ENCODE data around the gene PRLHR.

The PRLHR gene

DNA sequence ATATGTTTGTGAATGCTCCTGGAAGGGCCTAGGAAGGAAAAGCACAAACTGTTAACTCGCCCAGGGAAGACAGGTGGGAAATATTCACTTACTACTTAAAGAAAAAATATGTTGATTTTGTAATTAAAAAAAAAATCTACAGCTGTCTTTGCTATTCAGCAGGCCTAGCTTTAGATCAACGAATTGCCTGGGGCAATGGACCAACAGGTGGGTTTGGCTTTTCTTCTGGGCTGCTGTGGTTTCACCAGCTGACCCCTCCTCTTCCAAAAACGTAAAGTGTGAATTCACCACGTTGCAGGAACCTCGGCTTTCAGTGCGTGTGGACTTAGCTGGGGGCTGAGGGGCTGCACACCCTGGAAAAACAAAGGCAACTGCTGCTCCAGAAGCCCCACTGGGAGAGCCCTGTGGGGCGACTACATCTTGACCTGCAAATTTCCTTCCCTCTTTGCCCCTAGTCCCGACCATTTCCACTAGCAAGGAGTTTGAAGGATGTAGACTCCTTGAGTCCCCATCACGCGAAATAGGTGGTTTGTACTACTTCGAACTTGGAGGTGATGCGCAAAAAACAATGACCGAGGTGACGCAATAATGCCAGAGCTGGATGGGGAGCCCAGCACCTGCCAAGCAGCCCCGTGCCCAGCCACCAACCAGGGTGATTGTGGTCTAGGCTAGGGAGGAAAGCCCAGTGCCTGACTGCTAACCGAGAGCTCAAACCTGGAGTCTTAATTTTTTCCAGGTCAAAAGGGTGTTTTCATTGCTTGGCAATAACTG is 7.4 kb downstream of the PRLHR start:
- DNase-seq (ENCODE audit: low read depth in 2 of 2): no peak

DNA sequence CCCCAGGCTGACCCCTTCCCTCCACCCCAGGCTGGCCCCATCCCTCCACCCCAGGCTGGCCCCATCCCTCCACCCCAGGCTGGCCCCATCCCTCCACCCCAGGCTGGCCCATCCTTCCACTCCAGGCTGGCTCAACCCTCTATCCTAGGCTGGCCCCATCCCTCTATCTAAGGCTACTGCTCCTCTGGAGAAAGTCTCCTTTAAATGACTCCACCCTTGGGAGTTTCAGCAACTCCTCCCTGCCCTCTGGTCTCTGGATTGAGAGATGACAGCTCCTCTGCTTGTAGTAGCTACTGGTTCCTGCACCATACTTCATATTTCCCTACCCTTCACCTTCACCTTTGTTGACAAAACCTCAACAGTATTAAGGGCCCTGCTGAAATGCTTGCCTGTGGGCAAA is 8.5 kb downstream of the PRLHR start:
- DNase-seq (ENCODE audit: low read depth in 2 of 2): no peak

DNA sequence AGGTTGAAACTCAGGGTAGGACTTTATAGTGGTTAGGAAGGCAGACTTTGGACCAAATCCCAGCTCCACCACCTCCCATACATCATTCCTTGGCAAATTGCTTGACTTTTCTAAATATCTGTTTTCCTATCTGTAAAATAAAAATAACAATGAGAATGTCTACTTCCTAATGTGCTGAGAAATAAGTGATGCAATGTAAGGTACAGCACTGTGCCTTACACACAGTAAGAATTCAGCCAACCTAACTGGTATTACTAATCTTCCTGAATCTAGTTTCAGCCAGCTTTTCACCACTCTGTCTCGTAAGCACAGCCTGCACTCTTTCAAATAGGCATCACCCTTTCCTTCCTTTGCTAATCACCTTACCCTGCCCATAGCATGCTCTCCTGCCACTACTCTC is 9.7 kb downstream of the PRLHR start:
- no peak for DNase-seq (ENCODE audit: low read depth in 2 of 2)

DNA sequence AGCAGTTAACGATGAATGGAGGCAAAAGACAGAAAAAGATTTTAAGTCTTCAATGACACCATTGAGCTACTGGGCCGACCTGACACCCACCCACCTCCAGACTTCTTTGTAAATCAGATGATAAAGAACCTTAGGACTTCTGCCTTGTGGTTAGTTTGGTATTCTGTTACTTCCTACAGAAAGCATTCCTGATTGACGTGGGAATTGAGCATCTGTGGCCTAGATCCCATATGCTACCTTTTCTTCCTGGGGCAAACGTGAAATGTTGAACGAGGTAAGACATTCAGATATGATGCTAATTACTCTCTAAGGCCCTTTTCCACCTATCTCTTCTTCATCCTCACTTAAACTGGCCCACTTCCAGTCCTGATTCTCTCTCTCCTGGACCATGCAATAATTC is 10.2 kb downstream of the PRLHR start:
- DNase-seq (ENCODE audit: low read depth in 2 of 2): no peak

DNA sequence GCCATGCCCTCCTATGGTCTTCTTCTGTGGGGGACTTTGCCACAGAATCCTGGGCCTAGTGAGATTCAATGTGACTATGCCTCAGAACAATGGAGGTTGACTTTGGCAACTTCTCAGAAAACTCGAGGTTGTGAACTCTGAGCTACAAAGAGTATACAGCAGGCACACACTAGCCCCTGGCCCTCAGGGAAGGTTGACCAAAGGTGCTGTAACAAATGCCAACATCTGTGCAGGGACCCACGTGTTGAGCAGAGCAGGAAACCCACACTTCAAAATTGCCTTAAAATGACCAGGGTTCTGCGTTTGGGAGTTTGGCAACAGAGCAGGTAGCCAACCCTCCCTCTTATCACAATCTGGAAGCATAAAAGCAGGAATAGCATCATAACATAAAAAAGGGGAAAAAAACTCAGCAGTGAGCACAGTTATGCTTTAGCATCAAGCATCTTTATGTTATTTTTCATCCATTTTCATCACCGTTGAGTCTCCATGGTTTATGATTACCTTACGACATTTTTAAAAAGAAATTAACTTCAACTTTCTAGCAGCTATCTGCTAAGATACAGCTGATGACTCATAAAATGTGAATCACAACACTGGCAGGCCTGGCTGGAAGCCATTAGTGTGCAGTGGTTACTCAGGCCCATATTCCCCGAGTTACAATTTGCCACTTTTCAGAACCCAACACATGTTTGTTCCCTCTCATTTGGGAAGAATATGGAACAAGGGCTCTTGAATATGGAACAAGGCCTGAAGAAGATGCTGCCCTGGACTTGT is 11.1 kb downstream of the PRLHR start:
- no peak for DNase-seq (ENCODE audit: low read depth in 2 of 2)

DNA sequence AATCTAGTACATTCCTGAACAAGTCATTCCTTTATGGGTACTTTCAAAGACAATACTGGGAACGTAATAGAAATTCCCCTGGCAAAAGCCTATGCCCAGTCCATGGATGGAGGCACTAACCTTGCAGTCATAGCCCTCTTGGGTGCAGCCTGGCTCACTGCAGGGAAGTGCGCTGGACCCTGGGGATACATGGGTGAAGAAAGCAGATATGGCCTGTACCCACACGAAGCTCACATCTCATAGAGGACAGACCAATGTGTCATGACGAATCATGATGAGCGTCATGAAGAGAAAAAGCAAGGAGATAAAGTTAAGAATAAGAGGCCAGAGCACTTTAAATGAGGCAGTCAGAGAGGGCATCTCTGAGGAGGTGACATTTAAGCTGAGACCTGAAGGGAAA is 11.8 kb downstream of the PRLHR start:
- no peak for DNase-seq (ENCODE audit: low read depth in 2 of 2)

DNA sequence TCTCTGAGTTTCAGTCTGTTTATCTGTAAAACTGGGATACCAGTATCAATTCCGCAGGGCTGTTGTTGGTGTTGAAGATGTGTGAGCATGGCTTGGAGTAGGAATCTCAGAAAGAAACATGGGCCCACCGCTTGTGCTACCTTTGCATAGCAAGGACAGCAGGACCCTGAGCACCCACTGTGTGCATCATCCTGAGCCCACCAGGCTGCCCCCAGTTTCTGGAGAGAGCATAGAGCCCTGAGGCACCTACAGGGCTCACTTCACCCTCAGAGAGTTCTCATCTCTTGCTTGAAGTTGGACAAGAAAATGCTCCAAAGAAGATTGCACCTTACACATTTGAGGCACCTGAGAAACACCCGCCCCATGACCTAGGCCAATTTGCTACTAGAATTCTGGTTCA is 12.9 kb downstream of the PRLHR start:
- DNase-seq (ENCODE audit: low read depth in 2 of 2): no peak

DNA sequence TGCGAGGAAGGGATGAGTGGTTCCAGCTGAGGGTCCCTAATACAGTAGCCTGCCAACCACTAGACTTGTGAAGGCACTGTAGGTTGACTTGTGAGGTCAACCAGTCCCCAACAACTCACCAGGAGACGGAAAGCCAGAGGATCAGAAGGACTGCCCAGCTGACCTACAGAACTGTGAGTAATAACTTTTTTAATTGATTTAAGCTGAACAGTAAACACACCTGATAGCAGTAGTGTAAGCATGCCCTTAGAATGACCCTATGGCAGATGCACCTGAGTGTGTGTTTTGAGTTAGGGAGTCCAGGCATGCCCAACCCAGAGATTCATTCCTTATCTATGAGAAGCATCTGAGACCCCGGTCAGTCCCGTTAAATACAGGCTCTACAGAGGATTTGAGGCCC is 14.1 kb downstream of the PRLHR start:
- no peak for DNase-seq (ENCODE audit: low read depth in 2 of 2)

DNA sequence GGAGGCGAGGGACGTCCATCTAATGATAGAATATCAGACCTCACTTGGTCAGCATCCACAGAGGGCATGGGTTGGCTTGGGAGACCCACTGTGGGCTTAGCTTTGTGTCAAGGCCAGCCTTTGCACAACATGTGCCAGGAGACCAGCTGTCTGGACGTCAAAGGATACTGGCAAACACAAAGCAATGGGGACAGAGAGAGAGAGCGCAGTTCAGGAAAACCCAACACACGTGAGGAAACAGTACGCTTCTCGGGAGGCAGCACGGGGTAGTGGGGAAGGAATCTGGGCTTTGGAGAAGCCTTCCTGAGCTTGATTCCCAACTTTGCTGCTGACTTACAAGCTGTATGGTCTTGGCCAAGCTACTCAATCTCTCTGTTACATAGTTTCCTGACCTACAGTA is 14.7 kb downstream of the PRLHR start:
- DNase-seq (ENCODE audit: low read depth in 2 of 2): no peak

DNA sequence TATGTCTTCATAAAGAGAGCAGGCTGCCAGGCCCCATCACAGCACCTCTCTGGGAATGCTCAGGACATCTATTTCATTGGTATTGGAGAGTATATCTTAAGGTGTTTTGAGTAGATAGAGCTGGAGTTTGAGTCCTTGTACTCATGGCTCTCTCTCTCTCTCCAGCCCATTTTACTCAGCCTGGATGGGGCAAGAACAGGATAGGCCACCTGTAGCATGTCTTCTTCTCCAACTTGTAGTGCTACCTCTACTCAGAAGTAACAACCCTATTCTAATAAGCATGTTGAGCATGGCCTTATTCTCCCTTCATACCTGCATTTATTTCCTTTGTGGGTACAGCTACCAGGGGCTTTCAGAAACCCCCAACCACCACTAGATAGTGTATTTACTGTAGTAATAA is 21.9 kb downstream of the PRLHR start:
- DNase-seq (ENCODE audit: low read depth in 2 of 2): no peak

DNA sequence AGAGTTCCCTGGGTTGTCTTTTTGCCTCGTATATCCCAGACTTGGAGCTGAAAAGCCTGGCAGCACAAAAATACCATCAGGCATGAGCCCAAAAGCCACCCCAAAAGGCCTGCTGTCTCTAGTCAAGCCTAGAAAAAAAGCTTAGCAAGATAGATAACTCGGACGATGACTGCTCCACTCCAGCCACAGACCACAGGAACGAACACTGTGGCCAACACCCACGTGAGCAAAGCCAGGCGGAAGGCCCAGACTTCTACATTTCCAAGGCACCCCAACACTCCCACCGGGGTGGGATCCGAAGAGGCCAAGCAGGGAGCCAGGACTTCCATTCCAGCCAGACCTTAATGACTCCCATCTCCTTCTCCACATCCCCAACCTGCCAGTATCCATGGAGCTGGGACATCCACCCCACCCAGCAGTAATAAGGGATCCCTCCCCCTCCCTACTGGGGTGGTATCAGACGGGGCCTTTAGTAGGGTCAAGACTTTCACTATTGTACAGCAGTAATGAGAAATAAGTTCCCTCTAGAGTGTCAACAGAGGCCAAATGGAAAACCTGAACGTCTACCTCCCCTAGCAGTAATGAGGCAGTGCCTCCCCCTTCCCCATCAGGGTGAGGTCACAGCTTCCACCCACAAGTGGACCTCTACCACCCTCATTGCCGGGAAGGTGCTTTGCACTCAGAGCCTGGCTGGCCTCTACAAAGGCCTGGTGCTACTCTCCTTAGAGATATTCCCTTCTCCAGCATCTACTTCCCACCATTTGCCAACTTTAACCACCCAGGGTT is 23.0 kb downstream of the PRLHR start:
- DNase-seq (ENCODE audit: low read depth in 2 of 2): no peak

DNA sequence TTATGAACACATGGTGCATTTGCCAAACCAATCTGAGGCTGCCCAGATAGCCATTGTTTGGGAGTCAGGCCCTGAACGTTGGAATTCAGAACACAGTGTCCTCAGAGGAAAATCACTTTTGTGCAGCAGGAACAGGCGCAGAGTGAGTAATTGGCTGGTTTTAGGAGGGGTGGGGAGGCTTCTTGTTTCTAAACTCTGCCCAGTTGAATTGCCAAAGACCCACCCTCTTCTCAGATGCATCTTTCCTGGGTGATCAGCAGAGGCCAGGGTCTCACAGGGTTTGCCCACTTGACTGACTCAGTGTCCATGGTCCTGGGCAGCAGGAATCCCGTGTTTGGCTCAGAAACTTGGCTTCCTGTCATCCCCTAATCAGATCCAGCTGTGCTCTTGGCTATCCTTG is 24.3 kb downstream of the PRLHR start:
- no peak for DNase-seq (ENCODE audit: low read depth in 2 of 2)

DNA sequence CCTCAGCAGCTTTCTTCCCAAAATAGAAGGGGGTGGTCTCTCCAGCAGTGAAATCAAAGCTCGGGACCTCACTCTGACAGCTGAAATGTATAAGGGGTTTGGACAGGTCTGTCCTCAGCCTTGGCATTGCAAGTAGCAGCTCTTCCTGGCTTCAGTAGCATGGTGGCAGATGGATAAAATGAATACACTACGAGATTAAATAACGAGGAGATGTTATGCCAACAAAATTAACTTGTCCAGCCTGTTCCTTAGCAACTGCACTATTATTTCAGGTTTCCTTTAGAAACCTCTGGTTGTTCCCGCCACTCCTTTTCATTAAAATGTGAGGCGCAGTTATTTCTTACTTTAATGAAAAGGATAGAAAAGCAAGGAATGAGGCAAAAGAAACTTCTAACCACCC is 24.9 kb downstream of the PRLHR start:
- no peak for DNase-seq (ENCODE audit: low read depth in 2 of 2)

DNA sequence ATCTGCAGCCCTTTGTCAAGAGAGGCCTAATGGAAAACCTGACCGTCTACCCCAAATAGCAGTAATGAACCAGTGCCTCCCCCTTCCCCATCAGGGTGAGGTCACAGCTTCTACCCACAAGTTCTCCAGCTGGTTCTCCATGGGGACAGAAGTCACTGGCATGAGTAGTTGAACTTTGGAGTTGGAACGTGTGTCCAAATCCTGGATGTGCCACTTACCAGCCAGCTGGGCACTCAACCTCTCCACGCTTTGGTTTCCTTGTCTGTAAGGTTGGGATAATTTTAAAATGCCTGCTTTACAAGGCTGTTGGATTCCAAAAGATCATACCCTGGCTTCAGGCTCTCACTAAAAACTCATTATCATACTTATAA is 25.6 kb downstream of the PRLHR start:
- no peak for DNase-seq (ENCODE audit: low read depth in 2 of 2)

DNA sequence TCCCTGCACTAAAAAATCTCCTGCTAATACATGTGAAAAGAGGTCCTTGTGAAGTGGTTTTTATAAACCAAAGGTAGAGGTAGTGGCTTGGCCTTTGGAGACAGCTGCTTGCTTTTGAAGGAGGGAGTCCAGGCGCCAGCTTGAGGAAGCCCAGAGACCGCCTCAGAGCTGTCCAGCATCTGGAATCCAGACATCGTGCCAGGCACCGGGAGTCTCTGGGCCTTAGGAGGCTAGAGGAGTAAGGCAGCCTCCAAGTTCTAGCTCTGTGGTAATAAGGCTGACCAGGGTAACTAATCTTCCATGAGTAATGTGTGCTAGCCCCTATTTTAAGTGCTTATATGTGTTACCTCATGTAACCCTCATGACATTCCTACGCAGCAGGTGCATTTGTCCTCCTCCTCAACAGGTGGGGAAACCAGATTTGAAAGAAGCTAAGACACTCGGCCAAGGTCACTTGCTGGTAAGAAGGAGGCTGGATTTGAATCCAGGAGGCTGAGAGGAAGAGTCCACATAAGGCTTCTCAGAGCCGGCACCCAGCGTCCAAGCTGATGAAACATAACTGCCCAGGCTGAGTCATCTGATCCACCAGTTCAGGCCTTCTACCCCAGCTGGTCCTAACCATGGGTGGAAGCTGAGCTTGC is 26.1 kb downstream of the PRLHR start:
- DNase-seq (ENCODE audit: low read depth in 2 of 2): no peak

DNA sequence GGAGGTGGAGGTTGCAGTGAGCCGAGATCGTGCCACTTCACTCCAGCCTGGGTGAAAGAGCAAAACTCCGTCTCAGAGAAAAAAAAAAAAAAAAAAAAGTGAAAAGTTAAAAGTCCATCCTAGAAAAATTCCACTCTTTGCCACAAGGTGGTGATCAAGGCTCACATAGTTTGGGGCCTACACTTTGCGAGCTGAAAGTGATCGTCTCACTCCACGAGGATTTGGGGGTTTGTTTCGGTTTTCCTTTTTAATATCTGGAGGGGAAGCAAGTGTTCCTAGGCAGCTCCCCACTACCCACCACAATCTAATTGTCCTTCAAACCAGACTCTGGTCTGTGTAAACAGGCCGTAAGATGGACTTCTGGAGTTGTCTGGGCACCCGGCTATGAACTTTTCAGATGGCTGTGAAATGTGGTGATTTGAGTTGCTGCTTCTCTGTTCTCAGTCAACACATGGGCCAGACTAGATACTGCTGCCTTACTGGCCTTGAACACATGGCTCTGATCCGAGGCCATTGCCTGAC is 27.1 kb downstream of the PRLHR start:
- peak in 1 of 2 donors; percentile 66 for DNase-seq (ENCODE audit: low read depth in 2 of 2)

DNA sequence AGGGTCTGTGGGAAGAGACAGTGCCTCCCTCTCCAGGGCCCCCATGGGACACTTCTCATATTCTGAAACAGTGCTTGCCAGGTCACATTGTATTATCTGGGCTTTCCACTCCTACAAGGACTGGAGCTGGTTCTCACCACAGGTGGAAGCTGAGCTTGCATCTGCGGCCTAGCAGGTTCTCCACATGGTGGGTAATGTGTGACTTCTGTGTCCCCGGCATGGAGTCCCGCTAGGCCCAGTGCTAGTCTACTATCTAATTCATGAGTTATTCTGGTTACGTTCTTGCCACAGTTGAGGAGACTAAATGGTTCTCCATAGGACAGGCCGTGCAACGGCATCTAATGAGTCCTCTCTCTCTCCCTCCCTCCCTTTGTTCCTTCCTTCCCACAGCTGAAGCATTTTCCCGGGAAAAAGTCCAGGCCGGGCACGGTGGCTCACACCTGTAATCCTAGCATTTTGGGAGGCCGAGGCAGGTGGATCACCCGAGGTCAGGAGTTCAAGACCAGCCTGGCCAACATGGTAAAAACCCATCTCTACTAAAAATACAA is 27.7 kb downstream of the PRLHR start:
- DNase-seq (ENCODE audit: low read depth in 2 of 2): no peak

DNA sequence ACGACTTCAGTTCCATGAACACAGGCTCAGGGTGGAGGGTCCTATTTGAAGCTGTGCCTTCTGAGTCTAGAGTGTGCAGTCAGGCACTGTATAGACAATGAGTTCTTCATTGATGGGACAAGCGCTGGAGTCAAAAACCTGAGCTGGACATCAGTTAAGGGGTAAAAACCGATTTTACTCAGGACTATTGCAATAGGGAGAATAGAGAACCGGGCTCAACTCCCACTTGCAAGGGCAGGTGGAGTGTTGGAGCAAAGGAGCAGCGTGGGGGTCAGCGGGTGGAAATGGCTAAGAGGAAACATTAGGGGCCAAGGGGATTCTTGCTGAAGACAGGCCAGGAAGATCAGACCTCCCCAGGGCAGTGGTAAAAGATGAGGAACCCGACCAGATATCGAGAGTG is 28.5 kb downstream of the PRLHR start:
- DNase-seq (ENCODE audit: low read depth in 2 of 2): no peak

DNA sequence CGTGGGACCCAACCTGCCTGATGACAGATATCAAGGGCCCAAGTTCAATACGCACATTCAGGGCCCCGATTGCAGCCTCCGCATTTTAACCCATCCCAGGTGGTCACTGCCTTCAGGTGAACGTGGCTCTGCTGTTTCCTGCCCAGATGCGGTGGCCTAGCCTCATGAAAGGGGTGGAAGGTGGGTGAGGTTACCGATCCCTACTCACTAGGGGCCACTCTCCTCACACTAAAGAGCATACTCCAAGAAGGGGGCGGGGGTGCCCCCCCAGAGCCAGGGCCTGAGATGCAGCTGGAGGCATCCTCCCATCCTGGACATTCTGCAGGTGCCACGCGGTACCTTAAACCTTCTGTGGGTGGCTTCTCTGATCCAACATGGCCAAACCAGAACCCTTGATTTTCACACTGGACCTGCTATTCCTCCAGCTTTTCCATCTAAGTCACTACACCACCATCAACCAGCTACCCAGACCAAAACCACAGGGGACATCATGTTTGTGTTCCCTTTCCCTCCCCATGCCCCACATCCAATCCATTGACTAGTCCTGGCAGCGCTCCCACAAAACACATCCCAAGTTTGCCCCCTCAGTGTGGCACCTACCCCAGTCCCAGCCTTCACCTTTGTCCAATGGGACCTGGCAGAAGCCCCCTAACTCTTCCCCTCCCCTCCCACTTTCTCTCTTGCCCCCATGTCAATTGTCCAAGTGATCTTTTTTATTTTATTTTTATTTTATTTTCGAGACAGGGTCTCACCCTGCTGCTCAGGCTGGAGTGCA is 30.0 kb downstream of the PRLHR start:
- no peak for DNase-seq (ENCODE audit: low read depth in 2 of 2)

DNA sequence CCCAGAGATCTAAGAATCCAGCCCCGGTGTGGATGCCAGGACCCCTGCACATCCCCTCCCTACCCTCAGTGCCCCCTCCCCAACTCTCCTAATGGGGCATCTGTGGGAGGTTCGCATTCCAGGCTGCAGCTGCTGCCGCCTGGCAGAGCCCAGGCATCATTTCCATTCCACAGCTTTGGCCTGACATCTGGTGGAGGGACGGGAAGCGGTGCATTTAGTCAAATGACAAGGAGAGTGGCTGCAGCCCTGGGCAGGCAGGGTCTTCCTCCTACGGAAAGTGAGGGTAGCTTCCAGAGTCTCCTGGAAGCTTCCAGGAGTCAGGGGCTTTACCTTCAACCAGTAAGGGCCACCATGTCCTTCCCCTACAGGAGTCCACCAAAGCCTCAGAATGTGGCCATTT is 30.8 kb downstream of the PRLHR start:
- DNase-seq (ENCODE audit: low read depth in 2 of 2): no peak

DNA sequence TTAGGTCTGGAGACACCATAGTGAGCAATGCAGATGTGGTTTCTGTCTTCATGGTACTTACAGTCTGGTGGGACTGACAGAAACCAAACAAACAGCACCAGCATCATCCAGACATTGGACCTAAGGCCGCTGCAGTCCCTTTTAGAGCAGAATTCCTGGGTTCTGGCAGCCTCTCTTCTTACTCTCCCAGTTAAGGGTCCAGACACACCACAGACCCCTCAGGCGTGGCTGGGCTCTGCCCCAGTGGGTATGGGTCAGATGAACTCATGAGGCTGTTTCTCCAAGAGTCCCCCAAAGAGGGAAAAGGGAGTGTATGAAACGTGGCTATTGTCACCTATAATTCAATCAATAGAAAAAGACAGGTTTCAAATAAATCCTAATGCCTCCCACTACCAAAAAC is 31.3 kb downstream of the PRLHR start:
- no peak for DNase-seq (ENCODE audit: low read depth in 2 of 2)
